Epithelial cell of esophagus (primary cell): Measurements from ENCODE around the gene KIF4B.

Experiments used
- DNase-seq: peaks from one replicate; pipeline ENCODE4 v3.0.0; 2010; ENCODE audit warnings: low read depth
- H3K4me3 ChIP-seq: 2 replicates; pipeline ENCODE4 v1.5.1; 2011; ENCODE audit warnings: mild to moderate bottlenecking, low read length, control low read depth
- CTCF ChIP-seq: IDR thresholded peaks from 2 replicates; pipeline ENCODE4 v1.5.1; 2011; ENCODE audit warnings: low read depth, mild to moderate bottlenecking, low read length, control low read depth, inconsistent platforms; ENCODE audit not compliant: insufficient read depth; ENCODE audit errors: missing control alignments

KIF4B gene

GRCh38 chr5:155057626-155058025 is 44.1 kb downstream of the KIF4B start:
- no peak for TF ChIP-seq CTCF
- DNase-seq, result no peak
- H3K4me3 ChIP-seq, result no peak overlapping the region

GRCh38 chr5:155064580-155064979 is 51.0 kb downstream of the KIF4B start:
- no peak for TF ChIP-seq CTCF
- H3K4me3 ChIP-seq, result no peak overlapping the region
- no peak for DNase-seq

- no peak overlapping the region for H3K4me3 ChIP-seq
- no peak for TF ChIP-seq CTCF
- no peak for DNase-seq
Observed at GRCh38 chr5:155066886-155067595, 53.5 kb downstream of the KIF4B start.
